Mesendoderm (in vitro differentiated cells): ENCODE data around the gene ARHGEF4.

Experiments used
- DNase-seq: peaks from one replicate; pipeline ENCODE4 v3.0.0; 2013
- H2AK5ac ChIP-seq: 2 replicates; pipeline ENCODE4 v1.6.1; 2013; ENCODE audit warnings: low read length, inconsistent platforms
- H2BK120ac ChIP-seq: 2 replicates; pipeline ENCODE4 v1.6.1; 2013; ENCODE audit warnings: low read depth, mild to moderate bottlenecking, low read length, moderate library complexity, mixed read lengths
- H2BK15ac ChIP-seq: replicated peaks from 2 replicates; pipeline ENCODE4 v1.6.1; 2013; ENCODE audit warnings: low read depth, mild to moderate bottlenecking, moderate library complexity
- H2BK5ac ChIP-seq: 2 replicates; pipeline ENCODE4 v1.6.1; 2013; ENCODE audit warnings: low read length, inconsistent platforms
- H3K18ac ChIP-seq: 2 replicates; pipeline ENCODE4 v1.6.1; 2013; ENCODE audit warnings: mild to moderate bottlenecking, low read length, mixed read lengths
- H3K23ac ChIP-seq: one replicate; pipeline ENCODE4 v1.6.1; 2013; ENCODE audit warnings: low read length
- H3K27ac ChIP-seq: 2 replicates; pipeline ENCODE4 v1.5.1; 2013; ENCODE audit warnings: low read depth, mild to moderate bottlenecking, inconsistent platforms, low read length, moderate library complexity
- H3K27me3 ChIP-seq: 2 replicates; pipeline ENCODE4 v1.6.1; 2013; ENCODE audit warnings: low read length, control low read depth, mild to moderate bottlenecking, inconsistent platforms; ENCODE audit not compliant: insufficient read depth, poor library complexity
- H3K36me3 ChIP-seq: 2 replicates; pipeline ENCODE4 v1.6.1; 2013; ENCODE audit warnings: low read length, inconsistent platforms; ENCODE audit not compliant: control insufficient read depth, insufficient read depth
- H3K4ac ChIP-seq: one replicate; pipeline ENCODE4 v1.6.1; 2013; ENCODE audit warnings: low read depth, mild to moderate bottlenecking, low read length, moderate library complexity
- H3K4me1 ChIP-seq: 2 replicates; pipeline ENCODE4 v1.6.1; 2013; ENCODE audit warnings: low read depth, low read length, inconsistent platforms; ENCODE audit not compliant: control insufficient read depth
- H3K4me2 ChIP-seq: 2 replicates; pipeline ENCODE4 v1.6.1; 2013; ENCODE audit warnings: low read length
- H3K4me3 ChIP-seq: 2 replicates; pipeline ENCODE4 v1.5.1; 2013; ENCODE audit warnings: mild to moderate bottlenecking, low read length
- H3K56ac ChIP-seq: one replicate; pipeline ENCODE4 v1.6.1; 2013; ENCODE audit warnings: low read length
- H3K79me1 ChIP-seq: 2 replicates; pipeline ENCODE4 v1.6.1; 2013; ENCODE audit warnings: low read length, inconsistent platforms
- H3K79me2 ChIP-seq: 2 replicates; pipeline ENCODE4 v1.6.1; 2013; ENCODE audit warnings: mild to moderate bottlenecking, low read length; ENCODE audit not compliant: control insufficient read depth, insufficient read depth
- H3K9ac ChIP-seq: 2 replicates; pipeline ENCODE4 v1.6.1; 2013; ENCODE audit warnings: low read length, inconsistent platforms
- H4K5ac ChIP-seq: one replicate; pipeline ENCODE4 v1.6.1; 2013; ENCODE audit warnings: low read length
- H4K8ac ChIP-seq: one replicate; pipeline ENCODE4 v1.6.1; 2013; ENCODE audit warnings: low read depth, mild to moderate bottlenecking, control low read depth, low read length, moderate library complexity
- WGBS: extraction: QIAGEN DNeasy Blood & Tissue Kit; methylation state at CpG from one replicate; pipeline ENCODE4 v1.1.7; 2013; ENCODE audit warnings: low lambda C conversion rate, missing lambda C conversion rate; ENCODE audit not compliant: insufficient coverage; ENCODE audit errors: extremely low coverage; 5-methylcytosine and 5-hydroxymethylcytosine counted together

ARHGEF4 gene

DNA sequence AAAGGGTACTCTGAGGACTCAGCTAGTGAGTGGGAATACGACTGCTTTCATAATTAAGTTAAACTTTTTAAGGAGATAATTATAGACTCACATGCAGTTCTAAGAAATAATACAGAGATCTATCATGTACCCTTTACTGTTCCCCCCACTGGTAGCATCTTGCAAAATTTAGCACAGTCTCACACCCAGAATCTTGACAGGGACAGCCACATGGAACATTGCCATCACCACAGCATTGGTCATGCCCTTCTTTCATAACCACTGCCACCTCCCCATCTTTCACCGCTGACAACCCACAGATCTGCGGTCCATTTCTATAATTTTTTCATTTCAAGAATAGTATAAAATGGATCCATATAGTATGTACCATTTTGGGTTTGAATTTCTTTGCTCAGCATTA lies 37.8 kb downstream of the ARHGEF4 start:
- DNase-seq: no peak
- H3K4me1 ChIP-seq: no peaks in the 10 kb centered on the region
- H3K56ac ChIP-seq: no peak overlapping the region
- H3K23ac ChIP-seq: no peak overlapping the region
- H3K79me2 ChIP-seq: no peaks in the 10 kb centered on the region
- no peak overlapping the region for H4K5ac ChIP-seq
- no peak overlapping the region for H3K4me2 ChIP-seq
- no peak overlapping the region for H3K27ac ChIP-seq
- no peak overlapping the region for H3K9ac ChIP-seq
- WGBS: no CpG with 5 or more reads among the region's 3 CpGs
- no peak overlapping the region for H3K18ac ChIP-seq
- H2BK120ac ChIP-seq: no peak overlapping the region
- H2AK5ac ChIP-seq: no peak overlapping the region
- no peak overlapping the region for H3K4ac ChIP-seq
- H3K4me3 ChIP-seq: no peak overlapping the region
- H3K36me3 ChIP-seq: no peaks in the 10 kb centered on the region
- no peak overlapping the region for H4K8ac ChIP-seq
- no peaks in the 10 kb centered on the region for H3K27me3 ChIP-seq
- H2BK5ac ChIP-seq: no peak overlapping the region
- no peak overlapping the region for H2BK15ac ChIP-seq
- no peaks in the 10 kb centered on the region for H3K79me1 ChIP-seq

DNA sequence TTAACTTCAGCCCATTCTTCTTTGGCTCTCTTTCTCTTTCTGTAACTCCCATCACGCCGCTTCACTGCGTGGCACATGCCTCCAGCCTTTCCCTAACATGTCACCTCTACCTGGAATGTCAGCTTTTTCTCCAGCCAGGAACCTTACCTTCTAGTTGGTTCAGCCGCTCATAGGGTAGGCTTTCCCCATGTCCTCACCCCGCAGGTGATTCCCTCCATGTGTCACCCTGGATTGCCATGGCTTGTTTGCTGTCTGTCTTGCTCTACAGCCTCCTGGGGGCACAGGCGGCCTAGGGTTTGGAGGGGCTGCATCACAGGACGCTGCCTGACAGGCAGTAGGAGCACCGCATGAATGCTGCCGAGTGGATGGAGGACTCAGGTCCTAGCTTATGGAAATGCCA lies 39.2 kb downstream of the ARHGEF4 start:
- H4K5ac ChIP-seq: no peak overlapping the region
- H3K4me2 ChIP-seq: no peak overlapping the region
- no peak overlapping the region for H2BK15ac ChIP-seq
- no peaks in the 10 kb centered on the region for H3K4me1 ChIP-seq
- H3K27ac ChIP-seq: no peak overlapping the region
- H3K56ac ChIP-seq: no peak overlapping the region
- no peak overlapping the region for H3K18ac ChIP-seq
- no peak overlapping the region for H4K8ac ChIP-seq
- no CpG with 5 or more reads among the region's 9 CpGs for WGBS
- no peak overlapping the region for H3K4ac ChIP-seq
- no peak overlapping the region for H3K4me3 ChIP-seq
- DNase-seq: no peak
- H3K23ac ChIP-seq: no peak overlapping the region
- H3K9ac ChIP-seq: no peak overlapping the region
- H3K79me1 ChIP-seq: no peaks in the 10 kb centered on the region
- no peaks in the 10 kb centered on the region for H3K36me3 ChIP-seq
- no peaks in the 10 kb centered on the region for H3K79me2 ChIP-seq
- H2AK5ac ChIP-seq: no peak overlapping the region
- H2BK120ac ChIP-seq: no peak overlapping the region
- H2BK5ac ChIP-seq: no peak overlapping the region
- no peaks in the 10 kb centered on the region for H3K27me3 ChIP-seq

DNA sequence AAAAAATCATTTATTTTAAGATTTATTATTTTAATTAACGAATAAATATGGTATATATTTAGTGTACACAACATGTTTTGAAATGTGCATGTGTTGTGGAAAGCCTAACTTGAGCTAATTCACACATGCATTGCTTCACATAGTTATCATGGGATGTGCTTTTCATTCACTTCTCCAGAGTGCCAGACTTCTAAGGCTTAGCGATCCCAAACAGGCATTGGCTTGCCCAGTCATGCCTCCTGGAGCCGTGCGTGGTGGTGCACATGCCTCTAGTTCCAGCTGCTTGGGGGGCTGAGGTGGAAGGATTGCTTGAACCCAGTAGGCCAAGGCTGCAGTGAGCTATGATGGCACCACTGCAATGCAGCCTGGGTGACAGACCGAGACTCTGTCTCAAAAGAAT lies 40.5 kb downstream of the ARHGEF4 start:
- Histone ChIP-seq H3K4me3 (no peak overlapping the region), H3K36me3 (no peaks in the 10 kb centered on the region), H3K18ac (no peak overlapping the region), H3K79me2 (no peaks in the 10 kb centered on the region), H2BK120ac (no peak overlapping the region), H2BK15ac (no peak overlapping the region), H2AK5ac (no peak overlapping the region), H2BK5ac (no peak overlapping the region), H3K27ac (no peak overlapping the region), H3K4me2 (no peak overlapping the region), H4K5ac (no peak overlapping the region), H3K4me1 (no peaks in the 10 kb centered on the region), H3K4ac (no peak overlapping the region), H4K8ac (no peak overlapping the region), H3K9ac (no peak overlapping the region), H3K56ac (no peak overlapping the region), H3K27me3 (no peaks in the 10 kb centered on the region), H3K23ac (no peak overlapping the region), H3K79me1 (no peaks in the 10 kb centered on the region)
- WGBS: 100% methylated on average over 1 of the region's 5 CpGs
- no peak for DNase-seq

DNA sequence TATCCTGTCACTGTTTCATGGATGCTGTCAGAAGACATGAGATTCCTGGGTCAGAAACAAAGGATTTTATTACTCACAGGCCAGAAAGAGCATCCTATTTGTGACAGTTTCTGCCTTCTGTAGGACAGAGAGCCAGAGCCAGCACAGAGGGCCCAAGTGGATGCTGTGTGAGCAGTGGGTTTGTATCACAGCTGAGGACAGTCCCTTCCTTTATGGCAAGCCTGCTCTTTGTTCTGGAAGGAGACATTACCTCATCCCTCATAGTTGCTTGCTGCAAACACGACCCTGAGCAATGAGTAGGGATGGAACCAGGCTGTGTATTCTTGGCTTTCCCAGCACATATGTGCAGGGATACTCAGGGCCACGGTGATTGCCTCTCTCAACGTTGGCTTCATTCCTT lies 41.6 kb downstream of the ARHGEF4 start:
- Histone ChIP-seq H2BK15ac (no peak overlapping the region), H3K4me2 (no peak overlapping the region), H3K36me3 (no peaks in the 10 kb centered on the region), H3K18ac (no peak overlapping the region), H3K79me1 (no peaks in the 10 kb centered on the region), H2BK120ac (no peak overlapping the region), H4K5ac (no peak overlapping the region), H3K56ac (no peak overlapping the region), H3K27ac (no peak overlapping the region), H2AK5ac (no peak overlapping the region), H3K4ac (no peak overlapping the region), H3K27me3 (no peaks in the 10 kb centered on the region), H3K4me3 (no peak overlapping the region), H2BK5ac (no peak overlapping the region), H3K79me2 (no peaks in the 10 kb centered on the region), H3K4me1 (no peaks in the 10 kb centered on the region), H4K8ac (no peak overlapping the region), H3K9ac (no peak overlapping the region), H3K23ac (no peak overlapping the region)
- no CpG with 5 or more reads among the region's 3 CpGs for WGBS
- DNase-seq: no peak

DNA sequence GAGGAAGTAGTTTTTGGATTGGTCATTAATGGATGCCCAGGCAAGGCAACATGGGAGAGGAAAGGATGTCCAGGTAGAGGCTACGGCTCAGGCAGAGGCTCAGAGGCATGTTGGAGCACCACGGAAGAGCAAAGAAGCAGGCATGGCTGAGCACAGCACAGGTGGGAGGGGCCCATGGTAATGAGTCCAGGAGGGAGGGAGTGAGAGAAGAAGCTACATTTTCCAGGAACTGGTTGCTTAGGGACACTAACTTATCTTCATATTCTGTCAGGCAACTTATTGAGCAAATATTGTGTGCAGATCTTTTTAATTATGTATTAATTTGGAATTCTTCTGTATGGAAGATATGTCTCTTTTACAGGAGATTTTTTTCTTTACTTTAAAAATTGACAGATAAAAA lies 42.2 kb downstream of the ARHGEF4 start:
- no peak overlapping the region for H3K9ac ChIP-seq
- WGBS: no CpG with 5 or more reads among the region's 2 CpGs
- H2AK5ac ChIP-seq: no peak overlapping the region
- no peaks in the 10 kb centered on the region for H3K27me3 ChIP-seq
- DNase-seq: no peak
- no peak overlapping the region for H3K18ac ChIP-seq
- no peak overlapping the region for H3K23ac ChIP-seq
- H2BK5ac ChIP-seq: no peak overlapping the region
- H4K8ac ChIP-seq: no peak overlapping the region
- no peak overlapping the region for H4K5ac ChIP-seq
- no peak overlapping the region for H2BK120ac ChIP-seq
- no peak overlapping the region for H3K4me2 ChIP-seq
- no peaks in the 10 kb centered on the region for H3K36me3 ChIP-seq
- no peak overlapping the region for H2BK15ac ChIP-seq
- no peak overlapping the region for H3K4me3 ChIP-seq
- no peaks in the 10 kb centered on the region for H3K4me1 ChIP-seq
- no peak overlapping the region for H3K4ac ChIP-seq
- no peaks in the 10 kb centered on the region for H3K79me1 ChIP-seq
- no peak overlapping the region for H3K56ac ChIP-seq
- no peak overlapping the region for H3K27ac ChIP-seq
- H3K79me2 ChIP-seq: no peaks in the 10 kb centered on the region

DNA sequence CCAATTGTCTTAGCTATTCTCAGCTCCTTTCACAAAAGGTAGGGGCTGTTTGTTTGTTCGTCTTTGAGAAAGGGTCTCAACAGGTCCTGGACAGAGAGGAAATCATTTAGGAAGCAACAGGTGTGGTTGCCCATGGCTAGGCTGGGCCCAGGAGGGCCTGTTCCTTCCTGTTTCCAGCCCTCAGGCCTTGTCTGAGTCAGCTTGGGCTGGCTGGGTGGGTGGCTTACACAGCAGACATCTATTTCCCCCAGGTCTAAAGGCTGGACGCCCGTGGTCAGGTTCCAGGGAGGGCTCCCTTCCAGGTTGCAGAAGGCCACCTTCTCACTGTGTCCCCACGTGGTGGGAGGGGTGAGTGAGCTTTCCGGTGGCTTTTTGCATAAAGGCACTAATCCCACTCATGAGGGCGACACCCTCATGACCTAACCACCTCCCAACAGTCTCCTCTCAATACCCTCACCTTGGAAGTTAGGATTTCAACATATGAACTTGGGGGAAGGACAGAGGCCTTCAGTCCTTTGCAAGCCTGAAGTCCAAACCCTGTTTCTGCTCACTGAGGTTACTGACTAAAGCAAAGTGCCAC lies 45.5 kb downstream of the ARHGEF4 start:
- H2BK120ac ChIP-seq: no peak overlapping the region

More for the DNA sequence above, 45.5 kb downstream of the ARHGEF4 start:
- Histone ChIP-seq H3K36me3 (no peaks in the 10 kb centered on the region), H2AK5ac (no peak overlapping the region), H3K9ac (no peak overlapping the region), H2BK5ac (no peak overlapping the region), H3K79me2 (no peaks in the 10 kb centered on the region), H3K4me1 (no peaks in the 10 kb centered on the region), H3K79me1 (no peaks in the 10 kb centered on the region), H3K56ac (no peak overlapping the region), H3K18ac (no peak overlapping the region), H3K23ac (no peak overlapping the region), H2BK15ac (no peak overlapping the region), H3K4ac (no peak overlapping the region), H3K27ac (no peak overlapping the region), H4K5ac (no peak overlapping the region), H3K27me3 (no peaks in the 10 kb centered on the region), H4K8ac (no peak overlapping the region), H3K4me3 (no peak overlapping the region), H3K4me2 (no peak overlapping the region)
- no peak for DNase-seq
- no CpG with 5 or more reads among the region's 6 CpGs for WGBS
